MCF 10A (cell line): ENCODE data around the gene HEBP1. TPM values are rescaled to one million over a fixed set of nuclear protein-coding genes. Genes with fewer than 3 reads are reported as not detected.
A peak's percentile ranks its signal among the peaks of the same experiment; 100 is the strongest.

ENCODE experiments used
- BruUV-seq: library from RNA; stranded (reverse); fragments of 400-500 nt; replicated peaks from 2 replicates; lab custom pipeline; 2021; lab: Mats Ljungman, UMichigan
- CTCF ChIA-PET: fragments of 300-600 bp; sonication (Branson Sonifier 250); formaldehyde crosslinking; extraction: SDS; loops from one replicate; lab custom pipeline; 2021; ENCODE audit warnings: antibody characterized with exemption, inconsistent platforms; lab: Yijun Ruan, JAX
- POLR2A ChIA-PET: fragments of 300-600, 350-650 bp; sonication (Branson Sonifier 250); formaldehyde crosslinking; extraction: SDS; loops from one replicate; lab custom pipeline; 2020; ENCODE audit warnings: antibody characterized with exemption, inconsistent platforms; lab: Yijun Ruan, JAX
- DNase-seq: peaks from one replicate; pipeline ENCODE4 v3.0.0-alpha.2; 2018; ENCODE audit not compliant: unreplicated experiment
- H3K27ac Mint-ChIP-seq: one replicate; pipeline ENCODE4 v1.8.0; 2022; ENCODE audit warnings: mild to moderate bottlenecking, low read depth, mixed read lengths; ENCODE audit not compliant: unreplicated experiment
- H3K27me3 Mint-ChIP-seq: one replicate; pipeline ENCODE4 v1.8.0; 2022; ENCODE audit warnings: mixed read lengths; ENCODE audit not compliant: insufficient read depth, unreplicated experiment
- H3K36me3 Mint-ChIP-seq: one replicate; pipeline ENCODE4 v1.8.0; 2022; ENCODE audit warnings: mild to moderate bottlenecking, moderate library complexity, mixed read lengths; ENCODE audit not compliant: insufficient read depth, unreplicated experiment
- H3K4me1 Mint-ChIP-seq: one replicate; pipeline ENCODE4 v1.8.0; 2022; ENCODE audit warnings: mixed read lengths; ENCODE audit not compliant: insufficient read depth, unreplicated experiment
- H3K4me3 Mint-ChIP-seq: one replicate; pipeline ENCODE4 v1.8.0; 2022; ENCODE audit warnings: mild to moderate bottlenecking, moderate library complexity, mixed read lengths; ENCODE audit not compliant: unreplicated experiment
- H3K9me3 Mint-ChIP-seq: one replicate; pipeline ENCODE4 v1.8.0; 2022; ENCODE audit warnings: mixed read lengths; ENCODE audit not compliant: unreplicated experiment
- intact Hi-C: fragments of 100-400 bp; cut with micrococcal nuclease; formaldehyde crosslinking; loops from 2 replicates; pipeline ENCODE4 v1.14.1; 2022
- total RNA-seq: library from RNA; stranded (reverse); gene quantifications from 2 replicates; pipeline ENCODE4 v1.2.3, GENCODE V29; 2022
- TF ChIP-seq, protein P1 (sequence below): fragments of 200-600 bp; IDR thresholded peaks from one replicate; pipeline ENCODE4 v1.8.0; 2022; ENCODE audit warnings: antibody characterized with exemption, mild to moderate bottlenecking; ENCODE audit not compliant: unreplicated experiment

The HEBP1 gene
- total RNA-seq, 1 experiment from 2014 or later, result 30.8 TPM

DNA sequence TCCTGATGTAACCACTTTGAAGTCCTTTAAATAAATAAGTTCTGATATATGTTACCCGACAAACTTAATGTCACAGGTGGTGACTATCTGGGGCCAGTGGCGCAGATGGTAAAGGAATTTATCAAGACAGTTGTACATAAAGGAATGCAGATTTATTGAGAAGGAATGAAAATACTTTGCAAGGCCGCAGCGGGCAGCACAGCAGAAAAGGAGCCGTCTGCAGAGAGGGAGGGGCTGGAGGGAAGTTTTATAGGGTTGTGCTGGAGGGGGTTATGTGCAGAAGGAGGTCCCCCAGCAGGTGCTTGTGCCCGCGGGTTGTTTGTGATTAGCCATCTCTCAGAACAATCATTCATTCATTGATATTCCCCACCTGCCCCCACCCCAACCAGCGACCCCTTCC, 65.5 kb downstream of the HEBP1 start:
- TF ChIP-seq, protein P1, sequence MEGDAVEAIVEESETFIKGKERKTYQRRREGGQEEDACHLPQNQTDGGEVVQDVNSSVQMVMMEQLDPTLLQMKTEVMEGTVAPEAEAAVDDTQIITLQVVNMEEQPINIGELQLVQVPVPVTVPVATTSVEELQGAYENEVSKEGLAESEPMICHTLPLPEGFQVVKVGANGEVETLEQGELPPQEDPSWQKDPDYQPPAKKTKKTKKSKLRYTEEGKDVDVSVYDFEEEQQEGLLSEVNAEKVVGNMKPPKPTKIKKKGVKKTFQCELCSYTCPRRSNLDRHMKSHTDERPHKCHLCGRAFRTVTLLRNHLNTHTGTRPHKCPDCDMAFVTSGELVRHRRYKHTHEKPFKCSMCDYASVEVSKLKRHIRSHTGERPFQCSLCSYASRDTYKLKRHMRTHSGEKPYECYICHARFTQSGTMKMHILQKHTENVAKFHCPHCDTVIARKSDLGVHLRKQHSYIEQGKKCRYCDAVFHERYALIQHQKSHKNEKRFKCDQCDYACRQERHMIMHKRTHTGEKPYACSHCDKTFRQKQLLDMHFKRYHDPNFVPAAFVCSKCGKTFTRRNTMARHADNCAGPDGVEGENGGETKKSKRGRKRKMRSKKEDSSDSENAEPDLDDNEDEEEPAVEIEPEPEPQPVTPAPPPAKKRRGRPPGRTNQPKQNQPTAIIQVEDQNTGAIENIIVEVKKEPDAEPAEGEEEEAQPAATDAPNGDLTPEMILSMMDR, result no peak
- ChIA-PET CTCF (interaction anchor here (0.6 to 2.8 kb wide), 3 partner anchors 18 to 97 kb away, joined by 3 to 7 read pairs (median 3); no protein-coding TSS in a partner anchor), POLR2A (no interaction called here)
- no TSS peak for BruUV-seq
- no peaks in the 10 kb centered on the region for H3K9me3 Mint-ChIP-seq
- no peak overlapping the region for H3K27ac Mint-ChIP-seq
- H3K4me3 Mint-ChIP-seq, result no peak overlapping the region
- no peaks in the 10 kb centered on the region for H3K4me1 Mint-ChIP-seq
- no peaks in the 10 kb centered on the region for H3K27me3 Mint-ChIP-seq
- no peaks in the 10 kb centered on the region for H3K36me3 Mint-ChIP-seq
- DNase-seq, result no peak
- intact Hi-C loops, result no loop called here

DNA sequence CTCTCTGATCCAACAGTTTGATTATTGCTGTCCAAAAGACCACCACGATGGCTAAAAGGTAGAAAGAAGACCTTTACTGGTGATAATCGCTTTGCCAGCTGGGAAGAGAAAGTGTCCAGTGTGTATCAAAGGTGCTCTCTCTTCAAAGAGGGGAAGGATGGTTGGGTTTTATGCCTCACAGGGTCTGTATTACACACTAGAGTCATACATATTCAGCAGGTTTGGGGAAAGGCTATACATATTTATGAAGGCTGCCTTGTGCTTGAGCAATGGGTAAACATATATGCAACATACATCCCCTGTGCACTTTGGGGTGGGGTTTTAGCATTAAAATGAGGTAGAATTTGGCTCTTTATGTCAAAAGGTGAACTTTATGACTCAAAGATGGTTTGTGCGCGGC, 66.3 kb downstream of the HEBP1 start:
- Mint-ChIP-seq H3K4me3 (no peak overlapping the region), H3K27ac (no peak overlapping the region), H3K36me3 (no peaks in the 10 kb centered on the region), H3K27me3 (no peaks in the 10 kb centered on the region), H3K4me1 (no peaks in the 10 kb centered on the region), H3K9me3 (no peaks in the 10 kb centered on the region)
- ChIA-PET CTCF (interaction anchor here (0.5 to 2.8 kb wide), 2 partner anchors 18 to 99 kb away, joined by 3 to 7 read pairs; no protein-coding TSS in a partner anchor), POLR2A (no interaction called here)
- TF ChIP-seq, protein P1, result no peak
- DNase-seq, result no peak
- intact Hi-C loops, result no loop called here
- BruUV-seq, result no TSS peak

DNA sequence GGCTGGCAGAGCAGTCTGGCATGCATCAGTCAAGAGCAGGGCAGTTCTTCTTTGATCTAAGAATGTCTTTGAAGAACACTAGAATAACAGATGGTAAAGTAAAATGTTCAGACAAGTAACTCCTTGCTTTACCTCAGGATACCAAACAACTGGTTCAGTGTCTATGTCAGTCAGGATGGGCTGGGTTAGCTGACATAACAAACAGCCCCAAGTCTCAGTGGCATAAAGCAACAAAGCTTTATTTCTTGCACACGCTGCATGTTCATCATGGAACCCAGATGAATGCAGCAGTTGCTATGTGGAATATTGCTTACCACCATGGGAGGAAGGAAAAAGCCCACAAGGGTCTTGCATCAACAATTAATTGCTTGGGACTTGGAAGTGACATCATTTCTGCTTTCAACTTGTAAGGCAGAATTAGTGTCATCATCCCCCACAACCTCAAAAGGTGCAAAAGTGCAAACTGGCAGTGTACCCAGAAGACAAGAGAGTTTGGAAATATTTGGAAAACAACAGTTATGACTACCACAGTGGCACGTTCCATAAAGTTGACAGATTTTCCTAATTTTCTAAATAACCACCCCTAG, 69.3 kb downstream of the HEBP1 start:
- BruUV-seq, result no TSS peak
- no peaks in the 10 kb centered on the region for H3K27me3 Mint-ChIP-seq
- TF ChIP-seq, protein P1, result no peak
- no peaks in the 10 kb centered on the region for H3K9me3 Mint-ChIP-seq
- peaks cover 8% of the 10 kb centered on the region for H3K4me1 Mint-ChIP-seq
- ChIA-PET POLR2A (no interaction called here), CTCF (interaction anchor here (0.6 to 1.4 kb wide), 4 partner anchors 9 to 141 kb away, joined by 3 to 4 read pairs (median 4); no protein-coding TSS in a partner anchor)
- peak overlapping the region; percentile 49 for H3K27ac Mint-ChIP-seq
- no peaks in the 10 kb centered on the region for H3K36me3 Mint-ChIP-seq
- H3K4me3 Mint-ChIP-seq, result no peak overlapping the region
- intact Hi-C loops, result no loop called here
- DNase-seq, result no peak

DNA sequence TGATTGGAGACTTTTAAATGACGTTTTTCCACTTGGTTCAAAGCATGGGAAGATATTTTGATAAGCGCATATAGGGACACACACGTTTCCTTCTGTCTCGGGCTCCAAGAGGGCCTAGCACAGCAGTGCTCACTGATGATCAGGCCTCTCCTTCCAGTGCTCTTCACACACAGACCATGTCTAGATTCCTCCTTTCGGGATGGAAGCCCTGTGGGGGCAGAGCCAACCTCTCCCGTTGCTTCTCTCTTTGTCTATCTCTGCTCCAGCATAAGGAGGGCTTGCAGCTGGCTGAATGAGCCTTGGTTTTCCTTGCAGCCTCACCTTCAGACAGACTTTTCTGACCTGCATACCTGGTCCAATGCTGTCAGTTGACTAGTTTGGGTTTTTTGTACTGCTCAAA, 70.4 kb downstream of the HEBP1 start:
- Mint-ChIP-seq H3K9me3 (no peaks in the 10 kb centered on the region), H3K27ac (no peak overlapping the region)

More for the DNA sequence above, 70.4 kb downstream of the HEBP1 start:
- no peak for DNase-seq
- intact Hi-C loops, result no loop called here
- Mint-ChIP-seq H3K4me1 (peaks cover 8% of the 10 kb centered on the region), H3K27me3 (no peaks in the 10 kb centered on the region), H3K4me3 (no peak overlapping the region), H3K36me3 (no peaks in the 10 kb centered on the region)
- CTCF ChIA-PET, result interaction anchor here (1.0 to 1.4 kb wide), 3 partner anchors 10 to 54 kb away, joined by 3 to 4 read pairs (median 3); no protein-coding TSS in a partner anchor
- BruUV-seq, result no TSS peak
- POLR2A ChIA-PET, result no interaction called here
- TF ChIP-seq, protein P1, result no peak
